ENCODE data around the gene TMEM156. TPM values are rescaled to one million over a fixed set of nuclear protein-coding genes. Genes with fewer than 3 reads are reported as not detected.

Gene TMEM156
- total RNA-seq, 6 experiments from 2014 or later, result 0.07 to 0.48 (median 0.41) TPM

GRCh38 chr4:38950159-38950558 is 82.0 kb downstream of the TMEM156 start:
- peaks cover 7% of the 10 kb centered on the region; the same call in 1 of the 2 replicates for H3K36me3 Mint-ChIP-seq (ENCODE audit: low read depth)
- H3K27ac Mint-ChIP-seq, result peak overlapping the region; percentile 13; the same call in 1 of the 2 replicates
- H3K9me3 Mint-ChIP-seq, result no peaks in the 10 kb centered on the region
- peaks cover 2% of the 10 kb centered on the region; the same call in 1 of the 2 replicates for H3K27me3 Mint-ChIP-seq (ENCODE audit: insufficient read depth)
- DNase-seq, result no peak
- H3K4me3 Mint-ChIP-seq, result no peak overlapping the region
- TF ChIP-seq CTCF (IDR thresholded peaks at IDR 0.05), result no peak
- peaks cover 56% of the 10 kb centered on the region for H3K4me1 Mint-ChIP-seq (ENCODE audit: low read depth)

- DNase-seq, result peak; percentile 11
- Mint-ChIP-seq H3K36me3 (ENCODE audit: low read depth) (peaks cover 13% of the 10 kb centered on the region; the same call in 1 of the 2 replicates), H3K4me1 (ENCODE audit: low read depth) (peaks cover 56% of the 10 kb centered on the region), H3K27ac (peak overlapping the region; percentile 77), H3K4me3 (peak overlapping the region; percentile 20), H3K9me3 (no peaks in the 10 kb centered on the region), H3K27me3 (ENCODE audit: insufficient read depth) (peaks cover 2% of the 10 kb centered on the region; the same call in 1 of the 2 replicates)
- TF ChIP-seq CTCF (IDR thresholded peaks at IDR 0.05), result no peak
Measured at GRCh38 chr4:38949411-38950051, 82.7 kb downstream of the TMEM156 start.

- peaks cover 56% of the 10 kb centered on the region for H3K4me1 Mint-ChIP-seq (ENCODE audit: low read depth)
- no peak for TF ChIP-seq CTCF (IDR thresholded peaks at IDR 0.05)
- H3K36me3 Mint-ChIP-seq (ENCODE audit: low read depth), result peaks cover 18% of the 10 kb centered on the region; the same call in 1 of the 2 replicates
- H3K27me3 Mint-ChIP-seq (ENCODE audit: insufficient read depth), result peaks cover 2% of the 10 kb centered on the region; the same call in 1 of the 2 replicates
- peak overlapping the region; percentile 41 for H3K4me3 Mint-ChIP-seq
- DNase-seq, result peak; percentile 87
- peak overlapping the region; percentile 77 for H3K27ac Mint-ChIP-seq
- no peaks in the 10 kb centered on the region for H3K9me3 Mint-ChIP-seq
Measured at GRCh38 chr4:38948551-38948950, 83.7 kb downstream of the TMEM156 start.

- Mint-ChIP-seq H3K27me3 (ENCODE audit: insufficient read depth) (peaks cover 2% of the 10 kb centered on the region; the same call in 1 of the 2 replicates), H3K4me1 (ENCODE audit: low read depth) (peaks cover 63% of the 10 kb centered on the region)
- no peak for DNase-seq
Measured at GRCh38 chr4:38946919-38947318, 85.3 kb downstream of the TMEM156 start.

GRCh38 chr4:38944440-38944839 is 87.8 kb downstream of the TMEM156 start:
- no peak for TF ChIP-seq CTCF (IDR thresholded peaks at IDR 0.05)
- DNase-seq, result no peak
- H3K27me3 Mint-ChIP-seq (ENCODE audit: insufficient read depth), result no peaks in the 10 kb centered on the region
- peaks cover 52% of the 10 kb centered on the region for H3K36me3 Mint-ChIP-seq (ENCODE audit: low read depth)
- H3K9me3 Mint-ChIP-seq, result no peaks in the 10 kb centered on the region
- peaks cover 49% of the 10 kb centered on the region for H3K4me1 Mint-ChIP-seq (ENCODE audit: low read depth)
- no peak overlapping the region for H3K4me3 Mint-ChIP-seq
- H3K27ac Mint-ChIP-seq, result no peak overlapping the region

More at GRCh38 chr4:38946919-38947318, 85.3 kb downstream of the TMEM156 start:
- TF ChIP-seq CTCF (IDR thresholded peaks at IDR 0.05), result no peak
- H3K27ac Mint-ChIP-seq, result peak overlapping the region; percentile 53
- H3K4me3 Mint-ChIP-seq, result no peak overlapping the region
- peaks cover 32% of the 10 kb centered on the region; the same call in 1 of the 2 replicates for H3K36me3 Mint-ChIP-seq (ENCODE audit: low read depth)
- no peaks in the 10 kb centered on the region for H3K9me3 Mint-ChIP-seq

Measured in HFFc6 (cell line).